Adrenal gland (tissue), 12 donors: ENCODE data around the gene MSANTD1. TPM values are rescaled to one million over a fixed set of nuclear protein-coding genes. Genes with fewer than 3 reads are reported as not detected.

Experiments
- DNase-seq, 7 donors: peaks; one replicate each; pipeline ENCODE4 v3.0.0-alpha.2; 2019 to 2020
- H3K27ac ChIP-seq, 5 donors: fragments of 200-600 bp; sonication (generic) in 4 of 5; 1 replicate in 3 of 5; 2 replicates in 2 of 5; pipeline versions ENCODE4 v1.5.1 to v1.8.0; 2016 to 2020; ENCODE audit warnings: mild to moderate bottlenecking in 1 of 5
- H3K27me3 ChIP-seq: fragments of 200-600 bp; 2 replicates; pipeline ENCODE4 v1.8.0; 2021
- H3K36me3 ChIP-seq, 2 donors: fragments of 200-600 bp; replicated peaks in 1 of 2; 1 replicate in 1 of 2; 2 replicates in 1 of 2; pipeline versions ENCODE4 v1.5.1 to v1.8.0; 2018 to 2022
- H3K4me1 ChIP-seq, 2 donors: fragments of 200-600 bp; replicated peaks in 1 of 2; 1 replicate in 1 of 2; 2 replicates in 1 of 2; pipeline versions ENCODE4 v1.5.1 to v1.8.0; 2018 to 2021
- H3K4me3 ChIP-seq, 4 donors: fragments of 200-600 bp; sonication (generic) in 3 of 4; one replicate each; pipeline ENCODE4 v1.5.1; 2016 to 2018
- H3K9me3 ChIP-seq, 3 donors: fragments of 200-600 bp; sonication (generic) in 1 of 3; replicated peaks in 1 of 3; 1 replicate in 2 of 3; 2 replicates in 1 of 3; pipeline versions ENCODE4 v1.5.1 to v1.8.0; 2016 to 2021
- POLR2A ChIP-seq, 2 donors: fragments of 450-650 bp; IDR thresholded peaks; one replicate each; pipeline ENCODE4 v1.6.1; 2017; ENCODE audit warnings: antibody characterized with exemption in 2 of 2, mild to moderate bottlenecking in 2 of 2, moderate library complexity in 1 of 2
- WGBS, 4 donors: extraction: QIAGEN DNeasy Blood & Tissue Kit in 2 of 4; methylation state at CpG; one replicate each; pipeline versions ENCODE4 v1.1.5 to v1.1.7; 2013 to 2017; 5-methylcytosine and 5-hydroxymethylcytosine counted together
- intact Hi-C, 2 donors: fragments of 100-400 bp; cut with DNase I; formaldehyde crosslinking; loops; one replicate each; pipeline versions ENCODE4 v1.14.1 to v1.15.0; 2022 to 2023
- polyA plus RNA-seq, 3 donors: library from polyadenylated mRNA; stranded (reverse); fragments of 200-250 nt in 2 of 3; fragments of 350-450 nt in 1 of 3; fragmentation: Illumina TruSeq in 1 of 3; extraction: RNeasy Lipid Tissue Mini Kit (QIAGEN cat#74804) in 1 of 3; gene quantifications; one replicate each; pipeline ENCODE4 v1.2.3, GENCODE V29; 2013 to 2014
- total RNA-seq, 9 donors: library from RNA; depleted of rRNA in 4 of 9; stranded (reverse); fragments of >200 nt in 4 of 9; fragments of 120-200 nt in 1 of 9; fragmentation: NEBNext Ultra II Directional in 1 of 9; extraction: Animal tissue kit (Norgen Biotek cat#: 25700) in 1 of 9; gene quantifications; one replicate each; pipeline versions ENCODE4 v1.1.0 to v1.2.4, GENCODE V29; 2013 to 2023
- TF ChIP-seq, protein P1 (sequence below), 6 experiments: fragments of 450-650 bp in 4 of 6; fragments of 200-600 bp in 2 of 6; sonication (generic) in 1 of 6; IDR thresholded peaks; 1 replicate in 5 of 6; 2 replicates in 1 of 6; pipeline versions ENCODE4 v1.5.1 to v1.8.0; 2016 to 2021; ENCODE audit warnings: antibody characterized with exemption in 6 of 6, mild to moderate bottlenecking in 2 of 6, moderate library complexity in 1 of 6
- donor health status: healthy with polysubstance abuse.
- donor health status: Bipolar disorder and iron deficiency.
- donor health status: DM: yes; HTN: yes; CAD: no.
- donor health status: DM: no; HTN: no; CAD: no.
- donor health status: DM: no; HTN: no; CAD: no.
- donor health status: DM: yes; HTN: yes; CAD: no.

Gene MSANTD1
- total and polyA plus RNA-seq, 12 donors = 0.05 to 3.0 (median 0.40) TPM; not detected in 1

DNA sequence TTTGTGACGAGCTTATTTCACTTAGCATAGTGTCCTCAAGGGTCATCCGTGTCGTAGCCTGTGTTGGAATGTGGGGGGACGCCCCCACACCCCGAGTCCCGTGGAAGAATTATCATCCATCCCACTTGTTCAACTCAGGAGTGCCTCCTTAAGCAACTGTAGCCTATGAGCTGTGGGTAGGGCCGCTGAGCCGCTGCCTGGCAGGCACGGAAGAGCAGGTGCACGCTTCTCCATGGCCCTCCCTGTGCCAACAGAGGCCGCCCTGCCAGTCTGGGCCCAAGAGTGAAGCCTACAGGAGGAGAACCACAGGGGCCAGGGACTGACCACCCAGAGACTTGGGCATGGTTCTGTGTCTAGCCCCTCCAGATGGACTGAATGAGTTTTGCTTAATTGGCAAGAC is 41.5 kb downstream of the MSANTD1 start:
- intact Hi-C loops = no loop called here
- Histone ChIP-seq H3K4me1 (peaks cover 4 to 19% of the 10 kb centered on the region in 2 donors), H3K9me3 (no peaks in the 10 kb centered on the region), H3K36me3 (no peaks in the 10 kb centered on the region), H3K4me3 (no peak overlapping the region), H3K27ac (no peak overlapping the region), H3K27me3 (no peaks in the 10 kb centered on the region)
- WGBS, 4 donors = 94 to 98% (median 95%) methylated on average over 6 to 11 of the region's 11 CpGs
- TF ChIP-seq, protein P1, sequence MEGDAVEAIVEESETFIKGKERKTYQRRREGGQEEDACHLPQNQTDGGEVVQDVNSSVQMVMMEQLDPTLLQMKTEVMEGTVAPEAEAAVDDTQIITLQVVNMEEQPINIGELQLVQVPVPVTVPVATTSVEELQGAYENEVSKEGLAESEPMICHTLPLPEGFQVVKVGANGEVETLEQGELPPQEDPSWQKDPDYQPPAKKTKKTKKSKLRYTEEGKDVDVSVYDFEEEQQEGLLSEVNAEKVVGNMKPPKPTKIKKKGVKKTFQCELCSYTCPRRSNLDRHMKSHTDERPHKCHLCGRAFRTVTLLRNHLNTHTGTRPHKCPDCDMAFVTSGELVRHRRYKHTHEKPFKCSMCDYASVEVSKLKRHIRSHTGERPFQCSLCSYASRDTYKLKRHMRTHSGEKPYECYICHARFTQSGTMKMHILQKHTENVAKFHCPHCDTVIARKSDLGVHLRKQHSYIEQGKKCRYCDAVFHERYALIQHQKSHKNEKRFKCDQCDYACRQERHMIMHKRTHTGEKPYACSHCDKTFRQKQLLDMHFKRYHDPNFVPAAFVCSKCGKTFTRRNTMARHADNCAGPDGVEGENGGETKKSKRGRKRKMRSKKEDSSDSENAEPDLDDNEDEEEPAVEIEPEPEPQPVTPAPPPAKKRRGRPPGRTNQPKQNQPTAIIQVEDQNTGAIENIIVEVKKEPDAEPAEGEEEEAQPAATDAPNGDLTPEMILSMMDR (IDR thresholded peaks at IDR 0.05) = no peak
- TF ChIP-seq POLR2A (IDR thresholded peaks at IDR 0.05) = no peak
- DNase-seq = peak in 2 of 7 donors; percentile 26 to 46

DNA sequence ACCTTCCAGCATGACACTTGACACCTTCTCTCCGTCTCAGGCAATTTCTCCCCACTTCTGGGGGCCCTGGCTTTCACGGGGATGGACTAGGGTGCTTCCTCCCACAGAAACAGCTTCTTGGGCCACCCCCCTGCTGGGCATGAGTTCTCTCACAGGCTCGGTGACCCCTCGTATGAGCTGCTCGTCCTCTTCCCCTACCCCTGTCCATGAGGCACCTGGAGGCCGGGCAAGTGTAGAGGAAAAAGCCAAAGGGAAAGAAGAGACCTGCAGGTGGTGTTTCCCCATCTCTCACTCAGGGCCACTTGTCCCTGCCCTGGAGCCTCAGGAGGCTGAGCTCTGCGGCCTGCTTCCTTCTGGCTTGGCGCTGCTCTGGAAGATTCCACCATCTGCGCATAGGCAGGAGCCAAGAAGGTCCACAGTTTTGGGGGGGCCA is 41.9 kb downstream of the MSANTD1 start:
- TF ChIP-seq POLR2A (IDR thresholded peaks at IDR 0.05) = no peak
- TF ChIP-seq, protein P1 (IDR thresholded peaks at IDR 0.05) = no peak
- H3K36me3 ChIP-seq = no peaks in the 10 kb centered on the region
- intact Hi-C loops = no loop called here
- no peaks in the 10 kb centered on the region for H3K9me3 ChIP-seq
- no peak overlapping the region for H3K4me3 ChIP-seq
- WGBS, 4 donors = 90 to 94% (median 92%) methylated on average over 9 of the region's 9 CpGs
- H3K27ac ChIP-seq = peak overlapping the region in 1 of 5 donors; percentile 96
- peak in 2 of 7 donors; percentile 16 to 52 for DNase-seq
- H3K27me3 ChIP-seq = no peaks in the 10 kb centered on the region
- peaks cover 4 to 19% of the 10 kb centered on the region in 2 donors for H3K4me1 ChIP-seq

DNA sequence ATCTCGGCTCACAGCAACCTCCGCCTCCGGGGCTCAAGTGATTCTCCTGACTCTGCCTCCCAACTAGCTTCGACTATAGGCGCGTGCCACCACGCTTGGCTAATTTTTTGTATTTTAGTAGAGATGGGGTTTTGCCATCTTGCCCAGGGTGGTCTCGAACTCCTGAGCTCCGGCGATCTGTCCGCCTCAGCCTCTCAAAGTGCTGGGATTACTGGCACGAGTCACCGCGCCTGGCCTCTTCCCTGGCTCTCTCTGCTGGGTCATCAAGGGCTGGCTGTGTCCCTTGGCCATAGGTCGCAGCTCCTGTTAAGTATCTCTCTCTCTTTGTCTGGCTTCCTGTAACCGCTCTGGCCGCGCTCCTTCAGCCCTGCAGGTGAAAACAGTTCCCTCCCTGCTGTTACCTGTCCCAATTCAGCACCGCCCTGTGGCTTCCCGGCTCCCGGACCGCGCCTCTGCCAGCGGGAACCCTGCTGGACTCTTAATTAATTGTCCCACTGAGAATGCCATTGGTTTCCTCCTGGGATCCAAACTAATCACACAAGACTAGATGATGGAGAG is 42.5 kb downstream of the MSANTD1 start:
- H3K4me1 ChIP-seq = peaks cover 4 to 19% of the 10 kb centered on the region in 2 donors
- no peaks in the 10 kb centered on the region for H3K27me3 ChIP-seq
- H3K4me3 ChIP-seq = peak overlapping the region in 3 of 4 donors; percentile 49 to 84 (median 64)
- no peaks in the 10 kb centered on the region for H3K9me3 ChIP-seq
- intact Hi-C loops = no loop called here
- peak; percentile 55 to 78 (median 71) for DNase-seq
- H3K36me3 ChIP-seq = no peaks in the 10 kb centered on the region
- WGBS, 4 donors = 32 to 37% (median 36%) methylated on average over 20 to 24 of the region's 24 CpGs
- TF ChIP-seq POLR2A (IDR thresholded peaks at IDR 0.05) = peak in 1 of 2 donors; percentile 8
- TF ChIP-seq, protein P1 (IDR thresholded peaks at IDR 0.05) = peak in 2 of 6 experiments; percentile 25 to 31
- H3K27ac ChIP-seq = peak overlapping the region; percentile 73 to 98 (median 93)

DNA sequence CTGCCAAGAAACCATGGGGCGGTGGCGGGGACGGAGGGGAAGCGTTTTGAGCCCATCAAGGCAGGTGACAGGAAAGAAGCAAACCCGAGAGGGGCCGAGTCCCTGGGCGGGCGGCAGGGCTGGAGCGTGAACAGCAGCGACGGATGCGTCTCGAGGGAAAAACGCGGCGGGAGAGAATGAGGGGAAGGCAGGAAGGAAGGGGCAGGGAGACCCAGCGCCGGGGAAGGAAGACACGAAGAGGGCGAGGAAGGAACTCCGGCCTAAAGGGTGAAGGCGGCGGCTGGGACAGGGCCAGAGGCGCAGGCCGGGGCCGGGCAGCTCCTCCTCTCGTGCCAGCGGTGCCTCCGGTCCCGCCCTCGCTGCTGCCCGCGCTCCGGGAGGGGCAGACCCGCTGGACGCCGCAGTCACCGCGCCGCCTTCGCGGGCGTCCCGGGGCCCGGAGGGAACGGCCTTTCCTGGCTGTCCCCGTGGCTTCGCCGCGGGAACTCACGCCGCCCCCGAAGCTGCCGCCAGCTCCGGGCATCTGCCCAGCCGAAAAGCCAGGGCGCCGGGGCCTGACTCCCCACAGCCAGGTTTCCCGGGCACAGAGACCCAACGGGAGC is 43.1 kb downstream of the MSANTD1 start:
- DNase-seq = peak; percentile 71 to 85 (median 76)
- WGBS, 4 donors = 0 to 2% (median 1%) methylated on average over 26 to 60 of the region's 60 CpGs
- Histone ChIP-seq H3K27ac (peak overlapping the region; percentile 73 to 98 (median 93)), H3K36me3 (no peaks in the 10 kb centered on the region), H3K9me3 (no peaks in the 10 kb centered on the region), H3K27me3 (no peaks in the 10 kb centered on the region), H3K4me3 (peak overlapping the region; percentile 49 to 84 (median 70)), H3K4me1 (peaks cover 4 to 19% of the 10 kb centered on the region in 2 donors)
- intact Hi-C loops = no loop called here
- TF ChIP-seq, protein P1 (IDR thresholded peaks at IDR 0.05) = no peak
- no peak for TF ChIP-seq POLR2A (IDR thresholded peaks at IDR 0.05)
